Kidney (tissue), 14 donors: Measurements from ENCODE around the gene RDH13. TPM values are rescaled to one million over a fixed set of nuclear protein-coding genes. Genes with fewer than 3 reads are reported as not detected.

Experiments
- DNase-seq, 5 donors: peaks; one replicate each; pipeline ENCODE4 v3.0.0-alpha.2; 2013 to 2020
- FAIRE-seq: peaks from 2 replicates; lab custom pipeline; 2012; peaks lifted over from hg19 to GRCh38; lab: Jason Lieb, UNC
- H3K27ac ChIP-seq, 2 donors: one replicate each; pipeline ENCODE4 v1.7.0; 2013; ENCODE audit warnings: low read depth in 2 of 2, low read length in 2 of 2, inconsistent platforms in 1 of 2
- H3K27me3 ChIP-seq: one replicate; pipeline ENCODE4 v1.7.1; 2013; ENCODE audit warnings: low read length, inconsistent platforms; ENCODE audit not compliant: control insufficient read depth, insufficient read depth
- H3K36me3 ChIP-seq, 3 donors: one replicate each; pipeline versions ENCODE4 v1.7.0 to v1.7.1; 2013; ENCODE audit warnings: low read length in 3 of 3, control low read depth in 1 of 3, inconsistent platforms in 1 of 3; ENCODE audit not compliant: insufficient read depth in 3 of 3, control insufficient read depth in 2 of 3
- H3K4me1 ChIP-seq, 3 donors: one replicate each; pipeline versions ENCODE4 v1.7.0 to v1.7.1; 2013; ENCODE audit warnings: low read length in 3 of 3, inconsistent platforms in 1 of 3, low read depth in 1 of 3; ENCODE audit not compliant: control insufficient read depth in 2 of 3, insufficient read depth in 2 of 3
- H3K4me3 ChIP-seq, 3 donors: one replicate each; pipeline versions ENCODE4 v1.7.0 to v1.8.1; 2013; ENCODE audit warnings: low read length in 3 of 3, control low read depth in 1 of 3, inconsistent platforms in 1 of 3
- H3K9ac ChIP-seq, 3 donors: one replicate each; pipeline versions ENCODE4 v1.7.0 to v1.7.1; 2013; ENCODE audit warnings: low read length in 3 of 3, control low read depth in 1 of 3, inconsistent platforms in 1 of 3
- H3K9me3 ChIP-seq, 3 donors: one replicate each; pipeline versions ENCODE4 v1.7.0 to v1.7.1; 2013; ENCODE audit warnings: low read length in 3 of 3, control low read depth in 1 of 3, inconsistent platforms in 1 of 3; ENCODE audit not compliant: control insufficient read depth in 2 of 3, insufficient read depth in 1 of 3
- CTCF ChIP-seq: IDR thresholded peaks from 3 replicates; pipeline ENCODE4 v1.5.1; 2012; ENCODE audit warnings: mild to moderate bottlenecking, moderate library complexity, borderline replicate concordance; ENCODE audit not compliant: insufficient read depth; ENCODE audit errors: extremely low read depth
- intact Hi-C: fragments of 100-400 bp; cut with DNase I; formaldehyde crosslinking; loops from one replicate; pipeline ENCODE4 v1.11.1; 2022
- polyA plus RNA-seq: library from polyadenylated mRNA; stranded (reverse); fragments of 350-450 nt; fragmentation: Illumina TruSeq; extraction: RNeasy Lipid Tissue Mini Kit (QIAGEN cat#74804); gene quantifications from one replicate; pipeline ENCODE4 v1.2.3, GENCODE V29; 2014; ENCODE audit warnings: low read depth, low replicate concordance; ENCODE audit not compliant: insufficient read depth
- total RNA-seq: library from RNA; stranded (reverse); fragmentation: NEBNext Ultra II Directional; extraction: Animal tissue kit (Norgen Biotek cat#: 25700); gene quantifications from one replicate; pipeline ENCODE4 v1.2.1, GENCODE V29; 2021
- donor health status: control.
- donor health status: control.
- donor health status: control.
- donor health status: control.
- donor health status: control.
- donor health status: DM: yes; HTN: yes; CAD: no.
- donor health status: Normal renal cell carcinoma (clear cell type).

The RDH13 gene
- total and polyA plus RNA-seq, 2 donors from 2014 or later: 24.9 to 38.7 TPM

GRCh38 chr19:55079400-55080038 is 16.6 kb upstream of the RDH13 start:
- Histone ChIP-seq H3K27ac (no peak overlapping the region), H3K9me3 (no peaks in the 10 kb centered on the region), H3K4me1 (peaks cover 0 to 8% (median 2%) of the 10 kb centered on the region in 3 donors), H3K36me3 (no peaks in the 10 kb centered on the region), H3K9ac (no peak overlapping the region), H3K4me3 (no peak overlapping the region), H3K27me3 (peaks cover 10% of the 10 kb centered on the region)
- intact Hi-C loops: no loop called here
- DNase-seq (peak in 1 of 5 donors; percentile 72), FAIRE-seq (no peak)
- no peak for TF ChIP-seq CTCF

- Histone ChIP-seq H3K9me3 (no peaks in the 10 kb centered on the region), H3K9ac (no peak overlapping the region), H3K27ac (no peak overlapping the region), H3K4me1 (peaks cover 0 to 8% (median 2%) of the 10 kb centered on the region in 3 donors), H3K36me3 (no peaks in the 10 kb centered on the region), H3K4me3 (no peak overlapping the region), H3K27me3 (peaks cover 10% of the 10 kb centered on the region)
- FAIRE-seq: no peak
- no peak for DNase-seq
- intact Hi-C loops: no loop called here
- TF ChIP-seq CTCF: no peak
Measured at GRCh38 chr19:55078996-55079395, 16.0 kb upstream of the RDH13 start.

GRCh38 chr19:55077106-55077505 is 14.2 kb upstream of the RDH13 start:
- peak overlapping the region in 1 of 3 donors; percentile 34 for H3K9ac ChIP-seq
- H3K4me1 ChIP-seq: peaks cover 0 to 8% (median 2%) of the 10 kb centered on the region in 3 donors
- peak overlapping the region in 1 of 3 donors; percentile 25 for H3K4me3 ChIP-seq
- TF ChIP-seq CTCF: no peak
- H3K27me3 ChIP-seq: peaks cover 8% of the 10 kb centered on the region
- no peak overlapping the region for H3K27ac ChIP-seq
- DNase-seq (no peak), FAIRE-seq (no peak)
- no peaks in the 10 kb centered on the region for H3K36me3 ChIP-seq
- intact Hi-C loops: no loop called here
- H3K9me3 ChIP-seq: no peaks in the 10 kb centered on the region
